Stimulated activated CD4-positive, alpha-beta T cell treated with anti-CD3 and anti-CD28 coated beads, Interleukin-2, amount 100 ng/mL, for 4 hours (primary cell): Measurements from ENCODE around the gene TRIP11.

Experiments used
- DNase-seq: peaks from one replicate; pipeline ENCODE4 v3.0.0-alpha.2; 2020; ENCODE audit warnings: low read depth

The TRIP11 gene

DNA sequence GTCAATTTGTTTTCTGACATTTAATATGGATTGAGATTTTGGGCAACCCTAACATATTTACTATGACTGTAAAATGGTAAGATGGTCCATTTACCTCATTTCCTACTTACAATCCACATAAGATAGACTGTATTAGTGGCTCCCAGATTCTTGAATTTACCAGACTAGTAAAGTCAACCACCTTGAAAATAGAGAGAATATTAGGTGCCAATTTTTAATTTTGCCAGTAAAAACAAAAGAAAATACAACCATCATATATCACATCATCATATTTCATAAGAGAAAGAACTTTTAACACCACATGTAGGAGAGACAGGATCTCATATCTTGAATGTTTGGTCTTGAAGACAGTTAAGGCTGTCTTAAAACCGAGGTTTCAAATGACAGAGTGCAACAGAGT, 84.7 kb downstream of the TRIP11 start:
- no peak for DNase-seq

DNA sequence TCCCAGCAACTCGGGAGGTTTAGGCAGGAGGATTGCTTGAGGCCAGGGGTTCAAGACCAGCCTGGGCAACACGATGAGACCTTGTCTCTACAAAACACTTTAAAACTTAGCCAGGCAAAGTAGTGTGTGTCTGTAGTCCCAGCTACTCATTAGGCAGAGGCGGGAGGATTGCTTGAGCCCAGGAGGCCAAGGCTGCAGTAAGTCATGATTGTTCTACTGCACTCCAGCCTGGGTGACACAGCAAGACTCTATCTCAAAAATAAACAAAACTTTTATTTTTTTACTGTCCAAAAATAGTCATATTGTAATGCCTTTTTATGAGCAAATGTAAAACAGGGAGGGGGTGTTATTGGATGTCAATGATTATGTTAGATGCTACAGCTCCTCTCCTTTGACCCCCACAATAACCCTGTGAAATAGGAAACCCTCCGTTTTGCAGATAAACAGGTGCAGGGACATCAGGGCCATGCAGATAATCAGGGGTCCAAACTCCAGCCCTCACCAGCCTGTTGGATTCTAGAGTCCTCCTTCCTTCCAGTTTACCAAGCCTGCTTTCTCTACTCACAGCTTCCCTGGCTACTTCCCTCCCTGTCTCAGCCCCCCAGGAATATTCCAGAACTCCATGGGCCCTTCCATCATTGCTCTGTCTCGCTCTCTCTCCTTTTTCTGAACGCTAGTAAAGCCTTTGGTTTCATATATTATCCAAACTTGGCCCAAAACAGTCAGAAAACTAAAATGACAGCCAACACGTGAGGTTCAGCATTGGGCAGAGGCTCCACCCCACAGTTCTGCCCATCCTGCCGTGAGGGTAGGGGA, 86.5 kb downstream of the TRIP11 start:
- DNase-seq: no peak

DNA sequence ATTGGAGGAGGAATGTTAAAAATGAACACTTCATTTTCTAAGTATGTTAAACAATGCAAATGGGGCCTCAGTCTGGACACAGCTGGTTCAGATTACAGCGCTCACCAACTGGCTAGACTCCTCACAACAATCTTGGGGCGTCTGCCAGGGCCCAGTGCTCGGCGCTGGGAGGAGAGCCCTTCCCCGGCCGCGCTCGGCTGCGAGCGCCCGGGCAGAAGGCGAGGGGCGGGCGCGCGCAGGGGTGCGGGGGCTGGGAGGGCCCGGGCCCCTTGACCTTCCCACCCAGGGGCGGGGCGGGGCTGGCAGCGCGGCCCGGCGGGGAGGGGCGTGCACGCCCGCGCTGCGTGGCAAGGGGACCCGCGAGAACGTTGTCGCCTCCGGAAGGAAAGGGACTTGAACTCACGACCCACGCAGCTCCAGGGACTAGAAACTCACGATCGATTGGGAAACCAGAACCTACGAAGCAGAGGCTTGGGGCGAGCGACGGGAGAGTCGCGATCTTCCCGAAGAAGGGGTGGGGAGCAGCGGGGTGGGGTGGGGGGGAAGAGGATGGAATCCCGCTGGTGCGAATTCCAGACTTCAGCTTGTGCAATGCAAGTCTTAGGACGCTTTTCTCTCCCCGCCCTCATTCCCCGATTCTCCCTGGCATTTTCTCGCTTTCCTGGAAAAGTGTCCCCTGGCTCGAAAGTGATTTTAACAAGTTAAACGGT, 92.2 kb downstream of the TRIP11 start, which contains the start of gene FBLN5:
TSS of gene FBLN5 (minus strand) at position 220 of the 710 bp plus-strand sequence. CDS start 465 bp downstream, outside the sequence.
- DNase-seq: peak; percentile 32

DNA sequence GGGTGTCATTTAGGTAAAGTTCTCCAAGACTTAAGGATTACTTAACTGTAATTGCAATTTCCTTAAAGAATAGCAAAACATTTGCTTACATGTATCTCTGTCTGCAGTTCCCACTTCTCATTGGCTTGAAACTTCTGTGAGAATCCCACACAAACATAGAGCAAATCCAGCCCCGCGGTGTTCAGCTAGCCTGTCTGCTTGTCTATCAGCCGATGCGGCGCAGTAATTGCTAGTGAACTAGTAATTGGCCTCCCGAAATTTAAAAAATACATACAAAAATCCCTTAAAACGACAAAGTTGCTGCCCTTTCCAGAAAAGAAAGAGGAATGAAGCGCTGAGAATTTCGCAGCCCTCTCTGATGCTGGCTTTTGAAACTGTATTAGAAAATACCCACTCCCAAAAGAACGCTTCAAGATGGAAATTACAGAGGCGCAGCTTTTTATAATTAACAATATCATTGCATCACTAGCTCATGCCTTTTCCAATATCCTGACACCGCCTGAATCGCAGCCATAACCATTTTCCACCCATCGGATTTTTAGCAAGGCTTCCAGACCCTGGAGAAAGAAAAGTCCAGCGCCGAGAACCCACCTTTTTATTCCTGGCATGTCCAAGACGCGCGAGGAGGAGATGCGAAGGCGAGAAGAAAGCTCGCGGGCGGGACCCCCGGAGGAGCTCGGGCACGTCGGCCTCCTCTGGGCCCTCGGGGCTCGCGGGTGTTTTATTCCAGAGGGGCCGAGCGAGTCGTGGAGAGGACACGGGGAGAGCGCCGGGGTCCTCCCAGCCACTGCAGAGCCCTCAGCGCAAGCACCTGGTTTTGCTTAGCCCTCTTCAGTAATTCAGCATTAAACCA, 93.0 kb downstream of the TRIP11 start:
- no peak for DNase-seq

DNA sequence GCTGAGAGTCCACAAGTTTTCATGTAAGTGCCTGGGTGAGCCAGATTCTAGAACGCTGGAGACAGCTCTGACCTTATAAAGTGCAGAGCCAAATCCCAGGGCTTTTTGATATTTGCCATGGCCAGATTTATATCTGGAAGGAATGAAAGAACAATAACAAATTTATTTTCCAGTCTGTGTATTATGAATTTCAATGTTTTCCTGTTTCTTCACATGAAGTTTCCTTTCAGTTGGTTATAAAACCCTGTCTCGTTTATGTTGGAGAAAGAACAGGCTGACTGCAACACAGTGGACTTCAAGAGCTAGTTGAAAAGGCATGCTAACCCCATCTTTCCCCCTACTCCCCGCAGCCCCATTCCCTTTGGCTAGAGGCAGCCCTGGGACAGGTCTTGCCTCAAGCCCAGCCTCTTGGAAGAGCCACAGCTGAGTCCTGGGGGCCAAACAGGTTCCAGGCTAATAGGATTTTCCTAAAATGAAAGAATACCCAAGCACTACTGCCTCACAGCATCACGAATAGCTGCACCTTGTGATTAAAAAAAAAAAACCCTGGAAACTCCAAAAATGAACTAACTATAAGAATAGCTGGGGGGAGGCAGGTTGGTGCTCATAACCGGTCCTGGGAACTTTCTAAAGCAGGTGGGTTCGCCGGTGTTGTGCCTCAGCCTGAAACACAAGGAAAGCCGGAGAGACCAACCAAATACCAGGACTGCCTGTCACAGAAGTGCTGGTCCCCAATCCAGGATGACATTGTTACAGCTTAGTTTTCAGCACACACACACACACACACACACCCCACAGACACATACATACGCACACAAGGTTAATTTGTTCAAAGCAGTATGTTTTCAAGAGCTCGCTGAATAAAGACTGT, 93.9 kb downstream of the TRIP11 start:
- no peak for DNase-seq

DNA sequence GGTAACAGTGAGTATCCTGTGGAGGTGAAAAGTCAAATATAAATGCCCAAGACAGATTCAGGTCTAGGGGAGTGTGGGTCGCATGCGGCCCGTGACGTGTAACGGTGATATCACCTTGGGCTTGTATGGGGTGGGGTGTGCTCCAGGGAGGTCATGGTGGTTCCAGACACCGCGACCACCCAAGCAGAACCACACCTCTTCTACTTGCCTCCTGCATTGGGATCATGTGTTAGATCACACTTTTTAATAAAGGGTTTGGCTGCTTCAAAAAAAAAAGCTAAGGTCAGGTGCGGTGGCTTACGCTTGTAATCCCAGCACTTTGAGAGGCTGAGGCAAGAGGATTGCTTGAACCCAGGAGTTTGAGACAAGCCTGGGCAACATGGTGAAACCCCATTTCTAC, 96.9 kb downstream of the TRIP11 start:
- DNase-seq: no peak

DNA sequence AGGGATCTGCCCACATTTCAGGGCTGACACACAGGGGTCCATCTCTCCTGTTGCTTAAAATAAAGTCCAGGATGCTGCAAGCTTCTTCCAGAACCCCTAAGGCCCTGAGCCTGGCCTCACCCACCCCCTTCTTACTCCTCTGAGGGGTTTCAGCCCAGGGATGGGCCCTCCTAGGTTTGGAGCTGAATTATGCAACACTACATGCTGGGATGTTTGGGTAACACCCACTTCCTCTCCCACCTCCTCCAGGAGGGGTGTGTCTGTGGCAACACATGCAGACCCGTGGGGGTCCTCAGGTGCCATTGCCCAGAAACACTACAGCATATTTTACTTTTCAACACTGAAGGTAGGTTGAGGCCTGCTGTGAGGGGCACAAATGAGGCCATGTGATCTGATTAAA, 97.7 kb downstream of the TRIP11 start:
- DNase-seq: no peak

DNA sequence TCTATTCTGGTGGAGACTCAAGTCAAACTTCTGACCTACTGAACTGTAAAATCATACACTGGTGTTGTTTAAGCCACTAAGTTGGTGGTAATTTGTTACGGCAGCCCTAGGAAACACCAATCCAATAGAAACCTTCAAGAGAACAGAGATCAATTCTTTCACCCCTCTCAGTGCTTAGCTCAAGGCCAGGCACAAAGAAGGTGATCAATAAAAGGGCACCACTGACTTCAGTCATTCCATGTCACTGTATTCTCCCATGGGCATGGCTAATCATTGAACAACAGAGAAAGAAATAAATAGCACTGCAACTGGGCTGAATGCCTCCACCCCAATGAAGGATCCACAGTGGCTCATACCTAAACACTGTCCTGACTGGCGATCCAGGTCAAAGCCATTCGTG, 99.7 kb downstream of the TRIP11 start:
- DNase-seq: no peak

DNA sequence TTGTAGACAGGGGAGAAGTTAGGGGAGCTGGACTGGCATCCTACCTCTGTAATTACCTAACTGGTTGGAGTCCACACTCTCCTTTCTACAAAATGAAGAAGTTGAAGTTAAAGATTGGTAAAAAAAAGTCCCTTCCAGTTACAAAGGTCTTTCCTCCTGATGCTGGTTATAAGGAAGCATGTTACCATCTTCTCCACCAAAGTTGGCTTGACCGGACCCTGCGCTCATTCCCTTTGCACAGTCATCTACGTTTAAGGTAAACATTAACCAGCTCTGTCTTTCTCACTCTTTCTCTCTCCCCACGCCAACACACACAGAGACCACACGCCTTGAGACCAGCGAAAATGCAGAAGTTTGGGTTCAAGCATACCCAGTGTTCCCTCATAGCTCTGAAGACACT, 104.3 kb downstream of the TRIP11 start:
- DNase-seq: no peak

DNA sequence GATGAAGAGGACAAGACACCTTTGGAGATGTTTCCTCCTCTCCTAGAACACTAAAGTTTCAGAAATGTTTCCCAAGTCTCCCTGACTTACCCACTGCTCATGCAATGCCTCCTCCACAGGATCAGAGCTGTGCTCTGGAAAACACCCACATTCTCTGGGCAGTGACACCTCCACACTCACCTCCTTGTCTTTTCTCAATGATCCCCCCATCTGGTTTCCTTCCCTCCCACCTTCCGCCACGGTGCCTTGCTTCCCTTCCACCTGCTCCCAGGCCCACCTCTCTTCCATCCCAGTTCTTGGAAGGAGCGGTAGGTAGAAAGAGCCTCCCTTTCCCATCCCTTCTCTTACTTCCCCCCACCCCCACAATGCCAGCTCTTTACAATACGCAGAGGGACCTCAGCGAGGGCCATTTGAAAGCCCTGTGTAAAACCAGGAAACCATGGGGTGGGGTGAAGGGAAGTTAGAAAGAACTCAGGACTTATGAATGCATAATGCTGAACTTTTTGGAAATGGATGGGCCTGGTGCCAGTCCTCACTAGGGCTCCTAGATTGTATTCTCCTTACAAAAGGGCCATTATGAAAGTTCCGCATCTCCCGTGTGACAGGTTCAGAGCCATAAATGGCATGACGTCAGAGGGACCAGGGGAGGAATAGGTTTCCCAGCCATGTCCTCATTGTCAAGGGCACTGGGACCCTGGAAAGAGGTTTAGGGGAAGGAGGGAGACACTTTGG, 105.1 kb downstream of the TRIP11 start:
- DNase-seq: no peak

DNA sequence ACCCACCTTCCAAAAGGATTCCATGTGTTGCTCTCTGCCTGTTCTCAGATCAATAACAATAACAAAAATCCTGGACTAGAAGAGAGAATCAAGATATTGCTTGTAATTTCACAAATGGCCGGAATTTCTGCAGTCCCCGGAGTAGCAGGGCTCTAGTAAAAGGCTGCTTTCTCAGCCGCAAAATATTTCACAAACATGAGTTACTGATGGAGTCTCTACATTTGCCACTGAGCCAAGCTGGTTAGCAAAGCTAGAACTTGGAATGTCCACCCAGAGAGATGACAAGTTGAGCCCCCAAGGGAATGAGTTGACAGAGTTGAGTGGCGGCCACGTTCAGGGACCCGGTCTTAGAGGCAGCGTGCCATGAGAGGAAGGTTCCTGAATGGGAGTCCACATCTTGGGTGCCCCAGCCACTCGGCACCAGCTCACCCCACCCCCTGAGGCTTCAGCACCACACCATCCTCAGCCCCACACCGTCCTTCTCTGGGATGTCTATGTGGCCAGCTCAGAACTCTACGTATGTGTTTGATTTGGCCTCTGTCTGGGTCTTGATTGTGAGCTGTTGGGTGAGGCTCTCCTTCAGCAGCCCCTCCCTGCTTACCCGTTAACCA, 108.3 kb downstream of the TRIP11 start:
- DNase-seq: no peak

DNA sequence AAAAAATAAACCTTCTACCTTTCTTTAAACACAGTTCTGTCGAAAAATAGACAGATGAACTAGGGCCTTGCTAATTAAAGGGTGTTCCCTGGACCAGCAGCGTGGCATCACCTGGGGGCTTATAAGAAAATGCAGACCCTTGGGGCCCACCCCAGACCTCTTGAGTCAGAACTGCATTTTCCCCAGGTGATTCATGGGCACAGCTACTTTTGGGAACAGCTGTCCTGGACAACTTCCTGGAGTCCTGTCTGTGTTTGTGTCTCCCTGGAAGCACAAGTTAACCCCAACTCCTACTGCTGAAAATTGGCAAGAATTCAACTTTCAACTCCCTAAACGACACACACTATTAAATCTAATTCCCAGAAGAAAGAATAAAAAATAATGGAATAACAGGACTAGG, 110.2 kb downstream of the TRIP11 start:
- DNase-seq: no peak

DNA sequence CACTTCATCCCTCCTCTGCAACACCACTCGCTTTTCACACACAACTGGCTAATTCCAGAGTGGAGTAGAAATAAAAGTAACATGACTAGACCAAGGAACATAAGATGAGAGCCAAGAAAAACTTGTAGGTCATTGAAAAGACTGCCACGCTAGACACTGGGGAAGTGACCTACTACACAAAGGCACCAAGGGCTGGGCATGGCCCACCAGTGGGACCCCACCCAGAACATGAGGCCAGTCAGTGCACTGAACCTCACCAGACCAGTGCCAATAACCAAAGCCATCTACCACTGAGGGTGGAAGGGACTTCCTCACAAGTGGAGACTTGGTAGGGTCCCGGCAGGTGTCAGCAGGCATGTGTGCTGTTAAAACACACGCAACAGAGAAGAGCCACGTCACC, 112.1 kb downstream of the TRIP11 start:
- no peak for DNase-seq

DNA sequence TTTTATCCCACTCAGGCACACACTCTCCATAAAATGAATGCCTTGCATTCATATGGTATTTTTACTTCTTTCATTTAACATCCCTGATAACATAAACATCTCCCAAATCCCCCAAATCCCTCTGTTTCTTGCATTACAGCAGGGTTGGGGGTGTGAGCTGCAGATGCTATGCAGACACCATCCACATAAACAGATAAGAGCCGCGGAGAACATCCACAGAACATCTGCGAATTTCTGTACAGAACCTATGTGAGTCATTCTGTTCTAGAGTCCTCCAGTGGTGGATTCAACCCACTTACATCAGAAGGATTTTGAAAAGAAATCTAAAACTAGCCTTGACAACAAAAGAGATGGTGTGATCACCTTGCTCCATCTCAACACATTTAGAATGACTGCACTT, 112.7 kb downstream of the TRIP11 start:
- DNase-seq: no peak

DNA sequence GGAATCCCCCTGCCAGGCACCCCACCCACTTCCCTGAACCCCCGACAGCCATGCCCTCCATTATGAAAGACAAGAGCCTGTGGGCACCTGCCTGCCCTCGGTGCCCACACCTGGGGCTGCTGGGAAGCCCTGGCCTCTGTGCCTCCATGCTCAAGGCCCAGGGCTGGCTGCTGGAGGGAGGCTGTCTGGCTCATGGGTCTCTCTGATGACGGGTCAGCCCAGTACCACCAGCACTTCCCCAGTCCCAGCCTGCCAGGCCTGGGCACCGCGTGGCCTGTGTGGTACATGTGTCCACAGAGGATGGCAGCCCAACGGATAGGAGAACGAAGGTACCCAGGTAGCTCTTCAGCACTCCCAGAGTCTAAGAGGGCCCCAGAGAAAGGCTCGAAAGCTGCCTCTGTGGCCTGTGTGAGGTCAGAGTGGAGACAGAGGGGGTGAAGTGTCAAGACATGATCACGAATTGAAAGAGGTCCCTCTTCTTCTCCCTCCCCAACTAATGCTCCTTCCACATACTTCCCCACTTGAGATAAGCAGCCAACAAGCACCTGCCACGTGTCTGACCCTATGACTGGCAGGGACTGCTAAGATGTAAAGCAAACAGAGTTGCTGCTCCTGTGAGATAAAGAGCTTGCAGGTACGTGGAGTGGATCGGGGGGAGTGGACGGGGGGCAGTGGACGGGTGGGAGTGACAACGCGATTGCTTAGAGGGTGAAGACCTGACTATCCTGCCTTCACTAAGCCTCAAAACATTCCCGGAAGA, 113.5 kb downstream of the TRIP11 start:
- DNase-seq: no peak

DNA sequence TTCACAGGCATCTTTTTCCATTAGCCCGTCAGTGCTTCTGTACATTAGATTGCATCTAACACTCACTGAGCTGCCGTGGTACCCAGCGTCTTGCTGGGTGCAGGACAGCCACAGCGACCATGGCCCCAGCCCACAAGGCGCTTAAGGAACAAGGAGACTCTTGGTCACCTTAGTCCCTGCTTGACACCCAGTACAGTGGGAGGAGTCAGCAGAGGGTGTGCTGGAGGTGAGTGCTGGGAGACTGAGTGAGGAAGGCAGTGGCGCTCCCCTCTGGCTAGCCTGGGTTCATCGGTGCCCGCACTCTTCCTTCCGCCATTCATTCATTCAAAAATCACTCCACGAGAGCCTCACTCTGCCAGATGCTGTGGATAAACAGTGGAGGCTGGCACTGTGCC, 114.1 kb downstream of the TRIP11 start:
- DNase-seq: no peak

DNA sequence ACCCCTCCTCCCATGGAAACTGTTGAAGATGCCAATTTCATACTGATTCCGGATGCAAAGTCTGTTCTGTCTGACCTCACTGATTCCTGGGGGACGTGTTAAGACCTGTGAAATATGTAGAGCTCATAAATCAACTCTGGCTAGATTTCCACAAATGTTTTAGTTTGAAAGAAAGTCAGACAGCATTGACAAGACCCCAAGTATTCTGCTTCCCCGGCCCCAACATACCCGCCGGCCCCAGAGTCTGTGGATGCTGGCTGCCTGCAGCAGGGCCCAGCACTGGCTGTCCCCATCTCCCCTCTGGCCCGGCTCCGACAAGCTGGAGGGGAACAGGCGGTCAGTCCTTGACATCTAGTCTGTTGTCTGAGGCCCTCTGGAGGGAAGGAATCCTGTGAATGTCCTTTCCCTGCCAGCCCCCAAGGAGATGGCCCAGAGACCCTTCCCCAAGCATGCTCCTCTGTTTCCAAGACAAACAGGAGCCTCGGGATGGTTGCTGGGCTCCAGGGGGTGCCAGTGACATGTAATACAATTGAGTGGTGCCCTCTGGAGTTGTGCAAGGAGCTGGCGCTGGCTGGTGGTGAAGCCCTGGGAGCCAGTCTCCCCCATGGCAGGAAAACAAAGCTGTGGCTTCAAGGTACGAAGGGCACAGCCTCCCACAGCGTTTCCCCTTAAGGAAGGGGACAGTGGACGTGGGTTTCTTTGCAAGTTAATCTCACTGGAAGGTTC, 114.7 kb downstream of the TRIP11 start:
- no peak for DNase-seq

DNA sequence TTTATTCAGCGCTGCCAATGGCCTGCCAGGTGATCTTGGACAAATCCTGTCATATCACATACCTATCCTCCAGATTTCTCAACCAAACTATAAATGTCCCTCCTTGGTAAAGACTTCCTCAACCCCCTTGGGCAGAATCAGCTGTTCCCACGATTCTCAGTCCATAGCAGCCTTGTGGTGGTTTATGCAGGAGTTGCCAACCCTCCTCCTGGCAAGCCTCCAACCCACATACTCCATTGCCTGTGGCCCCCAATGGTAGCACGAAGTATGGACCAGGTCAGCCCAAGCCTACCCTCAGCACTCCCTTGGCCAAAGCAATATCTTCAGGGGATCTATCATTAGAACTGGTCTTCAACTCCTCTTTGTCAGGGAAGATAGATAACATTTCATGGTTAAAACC, 119.3 kb downstream of the TRIP11 start:
- DNase-seq: no peak

DNA sequence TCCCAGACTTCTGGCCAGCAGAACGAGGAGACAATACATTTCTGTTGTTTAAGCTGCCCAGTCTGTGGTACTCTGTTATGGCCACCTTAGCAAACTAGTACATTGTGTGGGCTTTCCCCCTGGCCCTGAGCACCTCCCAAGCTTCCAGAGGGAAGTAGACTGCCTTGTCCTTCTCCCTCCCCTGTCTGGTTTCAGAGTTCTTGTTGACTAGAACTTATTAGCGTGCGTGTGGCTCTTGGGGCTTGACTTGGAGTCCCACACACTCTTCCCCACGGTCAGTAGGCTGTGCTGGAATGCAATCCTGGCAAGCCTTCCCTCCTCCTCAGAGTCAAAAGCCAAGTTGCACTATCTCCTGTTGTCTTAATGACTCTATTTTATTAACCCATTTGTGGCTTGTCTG, 120.0 kb downstream of the TRIP11 start:
- no peak for DNase-seq
